ENCODE results near the gene LRIT1. TPM values are rescaled to one million over a fixed set of nuclear protein-coding genes. Genes with fewer than 3 reads are reported as not detected.

LRIT1 gene
- total RNA-seq, 2 experiments from 2014 or later, result not detected

GRCh38 chr10:84224411-84225028 is 16.8 kb downstream of the LRIT1 start:
- H3K27me3 Mint-ChIP-seq, result peaks cover 64% of the 10 kb centered on the region

GRCh38 chr10:84221916-84222315 is 19.4 kb downstream of the LRIT1 start:
- ATAC-seq (ENCODE audit: poor library complexity), result no peak

More at GRCh38 chr10:84224411-84225028, 16.8 kb downstream of the LRIT1 start:
- H3K36me3 ChIP-seq (ENCODE audit: insufficient read depth, low read length), result no peaks in the 10 kb centered on the region
- peaks cover 8 to 9% of the 10 kb centered on the region in 2 experiments for H3K27me3 ChIP-seq (ENCODE audit: control insufficient read depth in 1 of 2, insufficient read depth in 2 of 2, low read length in 2 of 2)
- POLR2A ChIA-PET, result no interaction called here
- Mint-ChIP-seq H3K4me3 (no peak overlapping the region), H3K36me3 (ENCODE audit: low read depth) (no peaks in the 10 kb centered on the region), H3K27ac (no peak overlapping the region), H3K9me3 (no peaks in the 10 kb centered on the region), H3K4me1 (ENCODE audit: low read depth) (no peaks in the 10 kb centered on the region)
- no peak overlapping the region for H3K27ac ChIP-seq (ENCODE audit: low read depth in 1 of 2, low read length in 2 of 2)
- intact Hi-C loops (cut with DNase I, micrococcal nuclease), result no loop called here
- H3K4me1 ChIP-seq (ENCODE audit: insufficient read depth, low read length), result no peaks in the 10 kb centered on the region
- ATAC-seq (ENCODE audit: poor library complexity) (no peak), DNase-seq (no peak)
- H3K9me3 ChIP-seq (ENCODE audit: control insufficient read depth in 1 of 2, insufficient read depth in 1 of 2, low read length in 2 of 2), result peaks cover 0 to 10% of the 10 kb centered on the region in 2 experiments
- CTCF ChIA-PET, result no interaction called here
- H3K4me3 ChIP-seq (ENCODE audit: low read length), result no peak overlapping the region
- no peak for TF ChIP-seq CTCF (IDR thresholded peaks at IDR 0.05)

DNA sequence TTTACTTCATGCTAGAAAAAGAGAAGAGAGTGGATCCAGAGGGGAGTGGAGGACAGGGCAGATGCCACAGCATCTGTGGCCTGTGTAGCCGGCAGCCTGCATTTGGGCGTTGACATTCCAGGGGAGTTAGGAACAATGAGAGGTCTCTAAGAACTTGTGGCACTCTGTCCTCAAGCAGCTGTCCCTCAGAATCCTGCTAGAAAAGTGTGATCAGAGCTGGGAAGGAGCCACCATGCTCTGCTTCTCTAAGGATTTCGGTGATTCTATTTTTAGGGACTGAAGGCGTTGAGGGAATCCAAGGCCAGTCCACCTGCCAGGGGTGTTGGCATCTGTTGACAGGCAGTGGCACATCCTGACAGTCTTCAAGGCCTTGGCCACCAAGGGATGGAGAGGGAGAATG is 23.6 kb downstream of the LRIT1 start:
- ATAC-seq (ENCODE audit: poor library complexity), result no peak
- H3K4me3 Mint-ChIP-seq, result no peak overlapping the region
- intact Hi-C loops (cut with DNase I, micrococcal nuclease), result no loop called here

More at GRCh38 chr10:84221916-84222315, 19.4 kb downstream of the LRIT1 start:
- TF ChIP-seq CTCF (IDR thresholded peaks at IDR 0.05), result no peak
- no peaks in the 10 kb centered on the region for H3K36me3 Mint-ChIP-seq (ENCODE audit: low read depth)
- ChIA-PET CTCF (no interaction called here), POLR2A (no interaction called here)
- H3K27me3 ChIP-seq (ENCODE audit: control insufficient read depth in 1 of 2, insufficient read depth in 2 of 2, low read length in 2 of 2), result peaks cover 8 to 9% of the 10 kb centered on the region in 2 experiments
- no peak for DNase-seq
- no peaks in the 10 kb centered on the region for H3K36me3 ChIP-seq (ENCODE audit: insufficient read depth, low read length)
- H3K4me1 Mint-ChIP-seq (ENCODE audit: low read depth), result no peaks in the 10 kb centered on the region
- H3K4me3 Mint-ChIP-seq, result no peak overlapping the region
- H3K27ac Mint-ChIP-seq, result no peak overlapping the region
- no peak overlapping the region for H3K27ac ChIP-seq (ENCODE audit: low read depth in 1 of 2, low read length in 2 of 2)
- peaks cover 0 to 10% of the 10 kb centered on the region in 2 experiments for H3K9me3 ChIP-seq (ENCODE audit: control insufficient read depth in 1 of 2, insufficient read depth in 1 of 2, low read length in 2 of 2)
- H3K9me3 Mint-ChIP-seq, result no peaks in the 10 kb centered on the region
- no peaks in the 10 kb centered on the region for H3K4me1 ChIP-seq (ENCODE audit: insufficient read depth, low read length)
- intact Hi-C loops (cut with DNase I, micrococcal nuclease), result no loop called here
- H3K4me3 ChIP-seq (ENCODE audit: low read length), result no peak overlapping the region
- H3K27me3 Mint-ChIP-seq, result peaks cover 49% of the 10 kb centered on the region

More for the DNA sequence above, 23.6 kb downstream of the LRIT1 start:
- DNase-seq, result no peak
- no peaks in the 10 kb centered on the region for H3K36me3 Mint-ChIP-seq (ENCODE audit: low read depth)
- H3K27ac ChIP-seq (ENCODE audit: low read depth in 1 of 2, low read length in 2 of 2), result no peak overlapping the region
- H3K9me3 Mint-ChIP-seq, result no peaks in the 10 kb centered on the region
- TF ChIP-seq CTCF (IDR thresholded peaks at IDR 0.05), result no peak
- peaks cover 0 to 3% of the 10 kb centered on the region in 2 experiments for H3K9me3 ChIP-seq (ENCODE audit: control insufficient read depth in 1 of 2, insufficient read depth in 1 of 2, low read length in 2 of 2)
- H3K4me1 Mint-ChIP-seq (ENCODE audit: low read depth), result no peaks in the 10 kb centered on the region
- H3K27me3 ChIP-seq (ENCODE audit: control insufficient read depth in 1 of 2, insufficient read depth in 2 of 2, low read length in 2 of 2), result peaks cover 0 to 3% of the 10 kb centered on the region in 2 experiments
- H3K27me3 Mint-ChIP-seq, result peaks cover 22% of the 10 kb centered on the region
- H3K27ac Mint-ChIP-seq, result no peak overlapping the region
- no peaks in the 10 kb centered on the region for H3K4me1 ChIP-seq (ENCODE audit: insufficient read depth, low read length)
- no peak overlapping the region for H3K4me3 ChIP-seq (ENCODE audit: low read length)
- no peaks in the 10 kb centered on the region for H3K36me3 ChIP-seq (ENCODE audit: insufficient read depth, low read length)
- ChIA-PET CTCF (no interaction called here), POLR2A (no interaction called here)

Data from CD4-positive, alpha-beta T cell (primary cell).